Activated CD8-positive, alpha-beta memory T cell treated with anti-CD3 and anti-CD28 coated beads, Interleukin-2, amount 10 ng/mL, durations not matched to agents 7 days and 5 days (primary cell): ENCODE data around the gene P2RX1. TPM values are rescaled to one million over a fixed set of nuclear protein-coding genes. Genes with fewer than 3 reads are reported as not detected.

Experiments used
- ATAC-seq: fragments of 150-1000 bp; cut with Tn5 transposase; one replicate; pipeline ENCODE4 v1.10.0; 2021; ENCODE audit warnings: moderate library complexity
- CTCF ChIA-PET: fragments of 350-600 bp; sonication (Branson Sonifier 250); formaldehyde crosslinking; loops from one replicate; lab custom pipeline; 2021; ENCODE audit warnings: antibody characterized with exemption; lab: Charles Lee
- DNase-seq: peaks from one replicate; pipeline ENCODE4 v3.0.0-alpha.2; 2020
- H3K27ac Mint-ChIP-seq: one replicate; pipeline ENCODE4 v1.8.0; 2021; ENCODE audit warnings: mild to moderate bottlenecking, mixed read lengths
- H3K27me3 Mint-ChIP-seq: one replicate; pipeline ENCODE4 v1.8.0; 2021; ENCODE audit warnings: mixed read lengths
- H3K36me3 Mint-ChIP-seq: one replicate; pipeline ENCODE4 v1.8.0; 2021; ENCODE audit warnings: mild to moderate bottlenecking, mixed read lengths
- H3K4me1 Mint-ChIP-seq: one replicate; pipeline ENCODE4 v1.8.0; 2021; ENCODE audit warnings: mixed read lengths
- H3K4me3 Mint-ChIP-seq: one replicate; pipeline ENCODE4 v1.8.0; 2021; ENCODE audit warnings: mild to moderate bottlenecking, moderate library complexity, mixed read lengths
- H3K9me3 Mint-ChIP-seq: one replicate; pipeline ENCODE4 v1.8.0; 2022; ENCODE audit warnings: low read depth, mixed read lengths
- total RNA-seq, 2 experiments: library from RNA; stranded (reverse); gene quantifications; one replicate each; pipeline ENCODE4 v1.2.3, GENCODE V29; 2021

P2RX1 gene
- total RNA-seq, 2 experiments from 2014 or later: 0.58 to 0.61 TPM

- no peaks in the 10 kb centered on the region for H3K9me3 Mint-ChIP-seq
- no peak overlapping the region for H3K27ac Mint-ChIP-seq
- H3K36me3 Mint-ChIP-seq: no peaks in the 10 kb centered on the region
- no peak overlapping the region for H3K4me3 Mint-ChIP-seq
- no peaks in the 10 kb centered on the region for H3K27me3 Mint-ChIP-seq
- ATAC-seq (no peak), DNase-seq (no peak)
- CTCF ChIA-PET: interaction anchor here (3.8 kb wide), 1 partner anchor 10 kb away, joined by 16 read pairs; no protein-coding TSS in a partner anchor
- no peaks in the 10 kb centered on the region for H3K4me1 Mint-ChIP-seq
Measured at GRCh38 chr17:3903881-3904290, 12.4 kb downstream of the P2RX1 start.

GRCh38 chr17:3903051-3903825, 13.0 kb downstream of the P2RX1 start:
- CTCF ChIA-PET: interaction anchor here (1.4 to 3.8 kb wide), 2 partner anchors 11 to 57 kb away, joined by 3 to 16 read pairs; no protein-coding TSS in a partner anchor
- Mint-ChIP-seq H3K4me3 (no peak overlapping the region), H3K27me3 (no peaks in the 10 kb centered on the region), H3K4me1 (no peaks in the 10 kb centered on the region), H3K9me3 (no peaks in the 10 kb centered on the region), H3K36me3 (no peaks in the 10 kb centered on the region), H3K27ac (no peak overlapping the region)
- DNase-seq (no peak), ATAC-seq (no peak)

GRCh38 chr17:3900646-3901045, 15.6 kb downstream of the P2RX1 start:
- Mint-ChIP-seq H3K9me3 (no peaks in the 10 kb centered on the region), H3K27ac (no peak overlapping the region)

GRCh38 chr17:3897731-3898130, 18.5 kb downstream of the P2RX1 start:
- no peak for ATAC-seq
- CTCF ChIA-PET: interaction anchor here (5.2 kb wide), 1 partner anchor 16 kb away, joined by 26 read pairs; no protein-coding TSS in a partner anchor
- no peaks in the 10 kb centered on the region for H3K36me3 Mint-ChIP-seq
- no peak overlapping the region for H3K27ac Mint-ChIP-seq
- DNase-seq: no peak
- H3K27me3 Mint-ChIP-seq: no peaks in the 10 kb centered on the region
- peaks cover 12% of the 10 kb centered on the region for H3K4me1 Mint-ChIP-seq
- no peak overlapping the region for H3K4me3 Mint-ChIP-seq
- no peaks in the 10 kb centered on the region for H3K9me3 Mint-ChIP-seq

More at GRCh38 chr17:3900646-3901045, 15.6 kb downstream of the P2RX1 start:
- CTCF ChIA-PET: interaction anchor here (1.0 to 1.2 kb wide), 2 partner anchors 11 to 13 kb away, joined by 4 to 7 read pairs; no protein-coding TSS in a partner anchor
- Mint-ChIP-seq H3K27me3 (no peaks in the 10 kb centered on the region), H3K4me3 (no peak overlapping the region), H3K4me1 (no peaks in the 10 kb centered on the region), H3K36me3 (no peaks in the 10 kb centered on the region)
- ATAC-seq: no peak
- no peak for DNase-seq

- Mint-ChIP-seq H3K4me1 (peaks cover 14% of the 10 kb centered on the region), H3K4me3 (no peak overlapping the region), H3K27ac (no peak overlapping the region), H3K27me3 (no peaks in the 10 kb centered on the region), H3K9me3 (no peaks in the 10 kb centered on the region), H3K36me3 (no peaks in the 10 kb centered on the region)
- no peak for ATAC-seq
- CTCF ChIA-PET: interaction anchor here (5.2 kb wide), 1 partner anchor 17 kb away, joined by 26 read pairs; no protein-coding TSS in a partner anchor
- no peak for DNase-seq
Measured at GRCh38 chr17:3896968-3897235, 19.4 kb downstream of the P2RX1 start.

GRCh38 chr17:3896108-3896967, 19.9 kb downstream of the P2RX1 start:
- Mint-ChIP-seq H3K4me3 (no peak overlapping the region), H3K27ac (no peak overlapping the region), H3K27me3 (peaks cover 4% of the 10 kb centered on the region), H3K9me3 (no peaks in the 10 kb centered on the region), H3K4me1 (peaks cover 20% of the 10 kb centered on the region), H3K36me3 (no peaks in the 10 kb centered on the region)
- ATAC-seq (no peak), DNase-seq (no peak)
- CTCF ChIA-PET: interaction anchor here (4.3 to 5.2 kb wide), 2 partner anchors 18 to 32 kb away, joined by 15 to 26 read pairs; no protein-coding TSS in a partner anchor

GRCh38 chr17:3895354-3895753, 20.9 kb downstream of the P2RX1 start:
- CTCF ChIA-PET: interaction anchor here (4.3 to 5.2 kb wide), 2 partner anchors 19 to 31 kb away, joined by 15 to 26 read pairs; no protein-coding TSS in a partner anchor
- DNase-seq: no peak
- H3K4me1 Mint-ChIP-seq: peaks cover 23% of the 10 kb centered on the region
- H3K9me3 Mint-ChIP-seq: no peaks in the 10 kb centered on the region
- H3K36me3 Mint-ChIP-seq: no peaks in the 10 kb centered on the region
- no peak overlapping the region for H3K4me3 Mint-ChIP-seq
- H3K27me3 Mint-ChIP-seq: peaks cover 7% of the 10 kb centered on the region
- no peak for ATAC-seq
- no peak overlapping the region for H3K27ac Mint-ChIP-seq

GRCh38 chr17:3894911-3895343, 21.3 kb downstream of the P2RX1 start:
- no peak overlapping the region for H3K4me3 Mint-ChIP-seq
- H3K9me3 Mint-ChIP-seq: no peaks in the 10 kb centered on the region
- CTCF ChIA-PET: interaction anchor here (0.8 to 5.2 kb wide), 5 partner anchors 19 to 68 kb away, joined by 3 to 26 read pairs (median 6); partner anchors contain the start of gene P2RX1
- peaks cover 23% of the 10 kb centered on the region for H3K4me1 Mint-ChIP-seq
- no peak for DNase-seq
- no peak for ATAC-seq
- H3K36me3 Mint-ChIP-seq: no peaks in the 10 kb centered on the region
- H3K27me3 Mint-ChIP-seq: peaks cover 7% of the 10 kb centered on the region
- H3K27ac Mint-ChIP-seq: no peak overlapping the region

GRCh38 chr17:3894188-3894587, 22.1 kb downstream of the P2RX1 start:
- no peaks in the 10 kb centered on the region for H3K36me3 Mint-ChIP-seq
- H3K9me3 Mint-ChIP-seq: no peaks in the 10 kb centered on the region
- H3K27me3 Mint-ChIP-seq: peaks cover 7% of the 10 kb centered on the region
- H3K4me3 Mint-ChIP-seq: no peak overlapping the region
- CTCF ChIA-PET: interaction anchor here (0.8 to 5.2 kb wide), 5 partner anchors 20 to 67 kb away, joined by 3 to 26 read pairs (median 6); partner anchors contain the start of gene P2RX1
- peaks cover 23% of the 10 kb centered on the region for H3K4me1 Mint-ChIP-seq
- ATAC-seq: no peak
- no peak for DNase-seq
- H3K27ac Mint-ChIP-seq: no peak overlapping the region

- ATAC-seq (no peak), DNase-seq (no peak)
- Mint-ChIP-seq H3K4me1 (peaks cover 23% of the 10 kb centered on the region), H3K27me3 (peaks cover 7% of the 10 kb centered on the region), H3K4me3 (peak overlapping the region; percentile 69), H3K9me3 (no peaks in the 10 kb centered on the region), H3K36me3 (no peaks in the 10 kb centered on the region), H3K27ac (peak overlapping the region; percentile 68)
- CTCF ChIA-PET: interaction anchor here (1.4 to 5.2 kb wide), 5 partner anchors 20 to 49 kb away, joined by 4 to 26 read pairs (median 6); no protein-coding TSS in a partner anchor
Measured at GRCh38 chr17:3893720-3894116, 22.5 kb downstream of the P2RX1 start.

GRCh38 chr17:3893003-3893719, 23.1 kb downstream of the P2RX1 start, which contains the start of gene CAMKK1:
CAMKK1 (minus strand) TSS chr17:3893053; CDS start chr17:3885687, 7,366 bp downstream.
- CTCF ChIA-PET: interaction anchor here (1.4 to 4.3 kb wide), 3 partner anchors 21 to 48 kb away, joined by 4 to 15 read pairs (median 5); no protein-coding TSS in a partner anchor
- Mint-ChIP-seq H3K4me3 (peak within 1 kb of the TSS; percentile 73), H3K36me3 (no peaks in the 10 kb centered on the region), H3K4me1 (peaks cover 23% of the 10 kb centered on the region), H3K27me3 (peaks cover 7% of the 10 kb centered on the region), H3K9me3 (no peaks in the 10 kb centered on the region), H3K27ac (peak within 1 kb of the TSS; percentile 68)
- DNase-seq (peak; percentile 91), ATAC-seq (peak; percentile 92)
